Measurements from ENCODE around the gene HTATSF1.
A peak's percentile ranks its signal among the peaks of the same experiment; 100 is the strongest.

The HTATSF1 gene

GRCh38 chrX:136475236-136475635 lies 22.2 kb upstream of the HTATSF1 start:
- no peak overlapping the region for H3K4me3 ChIP-seq (ENCODE audit: control insufficient read depth, low read depth, low read length)
- no peak for DNase-seq (ENCODE audit: low read depth)
- TF ChIP-seq CTCF (conservative IDR thresholded peaks at IDR 0.05; ENCODE audit: control insufficient read depth, insufficient read depth, low read depth, low read length): no peak

GRCh38 chrX:136476501-136476900 lies 20.9 kb upstream of the HTATSF1 start:
- DNase-seq (ENCODE audit: low read depth): no peak
- H3K4me3 ChIP-seq (ENCODE audit: control insufficient read depth, low read depth, low read length): no peak overlapping the region
- TF ChIP-seq CTCF (conservative IDR thresholded peaks at IDR 0.05; ENCODE audit: control insufficient read depth, insufficient read depth, low read depth, low read length): no peak

GRCh38 chrX:136477026-136477425 lies 20.4 kb upstream of the HTATSF1 start:
- no peak overlapping the region for H3K4me3 ChIP-seq (ENCODE audit: control insufficient read depth, low read depth, low read length)
- TF ChIP-seq CTCF (conservative IDR thresholded peaks at IDR 0.05; ENCODE audit: control insufficient read depth, insufficient read depth, low read depth, low read length): peak; percentile 27
- DNase-seq (ENCODE audit: low read depth): no peak

- H3K4me3 ChIP-seq (ENCODE audit: control insufficient read depth, low read depth, low read length): no peak overlapping the region
- no peak for TF ChIP-seq CTCF (conservative IDR thresholded peaks at IDR 0.05; ENCODE audit: control insufficient read depth, insufficient read depth, low read depth, low read length)
- DNase-seq (ENCODE audit: low read depth): no peak
Observed at GRCh38 chrX:136480383-136480782, 17.0 kb upstream of the HTATSF1 start.

- H3K4me3 ChIP-seq (ENCODE audit: control insufficient read depth, low read depth, low read length): no peak within 1 kb of the TSS
- no peak for TF ChIP-seq CTCF (conservative IDR thresholded peaks at IDR 0.05; ENCODE audit: control insufficient read depth, insufficient read depth, low read depth, low read length)
- DNase-seq (ENCODE audit: low read depth): no peak
Observed at GRCh38 chrX:136487647-136488046, 9.7 kb upstream of the HTATSF1 start, which contains the start of gene BRS3. Gene BRS3 (plus strand): TSS chrX:136487947. CDS start chrX:136488115, 168 bp downstream.

GRCh38 chrX:136488706-136489105 lies 8.7 kb upstream of the HTATSF1 start:
- no peak overlapping the region for H3K4me3 ChIP-seq (ENCODE audit: control insufficient read depth, low read depth, low read length)
- no peak for DNase-seq (ENCODE audit: low read depth)
- no peak for TF ChIP-seq CTCF (conservative IDR thresholded peaks at IDR 0.05; ENCODE audit: control insufficient read depth, insufficient read depth, low read depth, low read length)

- TF ChIP-seq CTCF (conservative IDR thresholded peaks at IDR 0.05; ENCODE audit: control insufficient read depth, insufficient read depth, low read depth, low read length): no peak
- no peak overlapping the region for H3K4me3 ChIP-seq (ENCODE audit: control insufficient read depth, low read depth, low read length)
Observed at GRCh38 chrX:136491832-136492231, 5.6 kb upstream of the HTATSF1 start.

More at GRCh38 chrX:136491832-136492231, 5.6 kb upstream of the HTATSF1 start:
- DNase-seq (ENCODE audit: low read depth): no peak
